AG04450 (cell line): ENCODE results near the gene UBL4A. TPM values are rescaled to one million over a fixed set of nuclear protein-coding genes. Genes with fewer than 3 reads are reported as not detected.
"Not testable (repeated sequence)": the region's sequence is repeated elsewhere in the genome, so short reads cannot be mapped to it uniquely, and the experiment has no call there.

Source experiments
- CTCF ChIA-PET: fragments of 300-600, 350-600 bp; formaldehyde crosslinking; extraction: SDS; loops from one replicate; lab custom pipeline; 2022; ENCODE audit warnings: antibody characterized with exemption, inconsistent platforms; lab: Charles Lee
- POLR2A ChIA-PET: fragments of 350-600 bp; formaldehyde crosslinking; extraction: SDS; loops from one replicate; lab custom pipeline; 2021; ENCODE audit warnings: antibody characterized with exemption, inconsistent platforms; lab: Yijun Ruan, JAX
- DNase-seq: peaks from one replicate; pipeline ENCODE4 v3.0.0-alpha.2; 2011; ENCODE audit warnings: low read depth, low spot score
- H3K27ac ChIP-seq: one replicate; pipeline ENCODE4 v1.5.1; 2012; ENCODE audit warnings: low read depth, low read length, control low read depth
- H3K27me3 ChIP-seq: one replicate; pipeline ENCODE4 v1.6.0; 2012; ENCODE audit warnings: low read length; ENCODE audit not compliant: control insufficient read depth, insufficient read depth
- H3K4me3 ChIP-seq: 2 replicates; pipeline ENCODE4 v1.5.1; 2011; ENCODE audit warnings: mild to moderate bottlenecking, low read depth, low read length, control low read depth
- H3K9me3 ChIP-seq: 2 replicates; pipeline ENCODE4 v1.5.1; 2012; ENCODE audit warnings: low read length; ENCODE audit not compliant: control insufficient read depth, insufficient read depth
- polyA plus RNA-seq: library from polyadenylated mRNA; depleted of rRNA; stranded (reverse); fragments of >200 nt; gene quantifications from 2 replicates; pipeline ENCODE4 v1.2.3, GENCODE V29; 2011
- TF ChIP-seq, protein P1 (sequence below): IDR thresholded peaks from 2 replicates; pipeline ENCODE4 v1.5.1; 2011; ENCODE audit warnings: low read depth, low read length, control low read depth, inconsistent platforms

UBL4A gene
- polyA plus RNA-seq, 1 experiment: 17.4 TPM

DNA sequence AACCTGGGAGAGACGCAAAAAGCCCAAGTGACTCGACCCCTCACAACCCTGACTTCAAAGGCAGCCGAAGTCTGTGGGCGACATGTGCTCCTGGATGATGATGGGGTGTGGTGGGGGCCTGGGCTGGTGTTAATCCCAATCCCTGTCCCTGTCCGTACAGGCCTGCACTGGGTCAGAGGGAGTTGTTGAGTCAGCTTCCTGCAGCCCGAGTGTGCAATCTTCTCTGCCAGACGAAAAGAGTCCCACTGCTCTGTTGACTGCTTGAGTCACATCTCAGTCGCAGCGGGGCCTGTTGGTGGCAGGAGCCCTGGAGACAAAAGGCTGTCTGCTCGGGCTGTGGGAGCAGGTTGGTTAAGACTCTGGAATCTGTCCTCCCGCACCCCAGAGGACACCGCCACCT lies 19.3 kb upstream of the UBL4A start:
- H3K9me3 ChIP-seq: no peaks in the 10 kb centered on the region
- CTCF ChIA-PET: no interaction called here
- TF ChIP-seq, protein P1, sequence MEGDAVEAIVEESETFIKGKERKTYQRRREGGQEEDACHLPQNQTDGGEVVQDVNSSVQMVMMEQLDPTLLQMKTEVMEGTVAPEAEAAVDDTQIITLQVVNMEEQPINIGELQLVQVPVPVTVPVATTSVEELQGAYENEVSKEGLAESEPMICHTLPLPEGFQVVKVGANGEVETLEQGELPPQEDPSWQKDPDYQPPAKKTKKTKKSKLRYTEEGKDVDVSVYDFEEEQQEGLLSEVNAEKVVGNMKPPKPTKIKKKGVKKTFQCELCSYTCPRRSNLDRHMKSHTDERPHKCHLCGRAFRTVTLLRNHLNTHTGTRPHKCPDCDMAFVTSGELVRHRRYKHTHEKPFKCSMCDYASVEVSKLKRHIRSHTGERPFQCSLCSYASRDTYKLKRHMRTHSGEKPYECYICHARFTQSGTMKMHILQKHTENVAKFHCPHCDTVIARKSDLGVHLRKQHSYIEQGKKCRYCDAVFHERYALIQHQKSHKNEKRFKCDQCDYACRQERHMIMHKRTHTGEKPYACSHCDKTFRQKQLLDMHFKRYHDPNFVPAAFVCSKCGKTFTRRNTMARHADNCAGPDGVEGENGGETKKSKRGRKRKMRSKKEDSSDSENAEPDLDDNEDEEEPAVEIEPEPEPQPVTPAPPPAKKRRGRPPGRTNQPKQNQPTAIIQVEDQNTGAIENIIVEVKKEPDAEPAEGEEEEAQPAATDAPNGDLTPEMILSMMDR: no peak
- H3K4me3 ChIP-seq: no peak overlapping the region
- no peak overlapping the region for H3K27ac ChIP-seq
- no peaks in the 10 kb centered on the region for H3K27me3 ChIP-seq
- POLR2A ChIA-PET: no interaction called here
- DNase-seq: no peak

DNA sequence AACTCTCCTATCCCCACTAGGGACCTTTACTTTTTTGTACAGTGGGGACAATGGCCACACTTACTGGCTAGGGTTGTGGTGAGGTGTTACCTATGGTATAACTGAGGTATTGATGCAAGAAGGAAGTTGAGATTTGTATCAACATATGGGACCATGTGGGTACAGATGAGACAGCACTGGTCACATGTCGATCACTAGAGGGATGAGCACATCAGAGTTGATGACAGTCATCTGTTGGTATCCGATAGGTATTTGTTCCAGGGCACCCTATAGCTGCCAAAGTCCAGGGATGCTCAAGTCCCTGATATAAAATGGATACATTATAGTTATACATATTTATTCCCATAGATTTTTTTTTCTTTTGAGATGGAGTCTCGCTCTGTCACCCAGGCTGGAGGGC lies 16.6 kb upstream of the UBL4A start:
- TF ChIP-seq, protein P1: no peak
- H3K9me3 ChIP-seq: no peaks in the 10 kb centered on the region
- ChIA-PET CTCF (interaction anchor here (0.7 kb wide), 1 partner anchor 92 kb away, joined by 3 read pairs; the partner anchor contains the start of gene TAFAZZIN), POLR2A (no interaction called here)
- H3K4me3 ChIP-seq: no peak overlapping the region
- H3K27ac ChIP-seq: no peak overlapping the region
- H3K27me3 ChIP-seq: no peaks in the 10 kb centered on the region
- no peak for DNase-seq

DNA sequence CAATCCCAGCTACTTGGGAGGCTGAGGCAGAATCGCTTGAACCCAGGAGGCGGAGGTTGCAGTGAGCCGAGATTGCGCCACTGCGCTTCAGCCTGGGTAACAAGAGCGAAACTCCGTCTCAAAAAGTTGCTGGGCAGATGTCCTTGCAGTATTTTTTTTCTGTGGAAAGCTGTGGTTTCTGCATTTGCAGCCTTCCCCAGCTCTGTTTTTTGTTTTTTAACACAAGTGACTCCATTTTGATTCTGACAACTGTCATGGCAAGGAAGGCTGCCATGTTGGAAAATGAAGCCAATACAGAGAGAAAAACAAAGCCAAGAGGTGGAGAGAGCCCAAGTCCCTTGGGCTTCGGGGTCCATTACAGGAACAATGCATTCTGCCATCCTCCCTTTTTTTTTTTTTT lies 15.7 kb upstream of the UBL4A start:
- TF ChIP-seq, protein P1: no peak
- no peak overlapping the region for H3K27ac ChIP-seq
- H3K9me3 ChIP-seq: no peaks in the 10 kb centered on the region
- DNase-seq: no peak
- POLR2A ChIA-PET: interaction anchor here (0.6 kb wide), 1 partner anchor 9 kb away, joined by 8 read pairs; no protein-coding TSS in a partner anchor
- H3K27me3 ChIP-seq: no peaks in the 10 kb centered on the region
- CTCF ChIA-PET: interaction anchor here (0.6 to 0.7 kb wide), 2 partner anchors 50 to 91 kb away, joined by 3 read pairs; partner anchors contain the start of gene TAFAZZIN
- no peak overlapping the region for H3K4me3 ChIP-seq

GRCh38 chrX:154501423-154501822 lies 15.0 kb upstream of the UBL4A start:
- POLR2A ChIA-PET: interaction anchor here (0.6 kb wide), 1 partner anchor 8 kb away, joined by 8 read pairs; no protein-coding TSS in a partner anchor
- H3K9me3 ChIP-seq, DNase-seq, H3K27me3 ChIP-seq, H3K4me3 ChIP-seq, H3K27ac ChIP-seq: not testable (repeated sequence)
- CTCF ChIA-PET: interaction anchor here (0.6 kb wide), 1 partner anchor 49 kb away, joined by 3 read pairs; no protein-coding TSS in a partner anchor

GRCh38 chrX:154496591-154497137 lies 10.2 kb upstream of the UBL4A start:
- H3K27ac ChIP-seq, H3K4me3 ChIP-seq, DNase-seq, CTCF ChIA-PET, H3K9me3 ChIP-seq, H3K27me3 ChIP-seq, POLR2A ChIA-PET: not testable (repeated sequence)

GRCh38 chrX:154495472-154495922 lies 9.1 kb upstream of the UBL4A start:
- ChIA-PET POLR2A (no interaction called here), CTCF (no interaction called here)
- DNase-seq: no peak
- Histone ChIP-seq H3K27me3 (no peaks in the 10 kb centered on the region), H3K9me3 (no peaks in the 10 kb centered on the region), H3K27ac (no peak overlapping the region), H3K4me3 (no peak overlapping the region)
- TF ChIP-seq, protein P1: no peak
